ENCODE results near the gene VIPR1.

VIPR1 gene

DNA sequence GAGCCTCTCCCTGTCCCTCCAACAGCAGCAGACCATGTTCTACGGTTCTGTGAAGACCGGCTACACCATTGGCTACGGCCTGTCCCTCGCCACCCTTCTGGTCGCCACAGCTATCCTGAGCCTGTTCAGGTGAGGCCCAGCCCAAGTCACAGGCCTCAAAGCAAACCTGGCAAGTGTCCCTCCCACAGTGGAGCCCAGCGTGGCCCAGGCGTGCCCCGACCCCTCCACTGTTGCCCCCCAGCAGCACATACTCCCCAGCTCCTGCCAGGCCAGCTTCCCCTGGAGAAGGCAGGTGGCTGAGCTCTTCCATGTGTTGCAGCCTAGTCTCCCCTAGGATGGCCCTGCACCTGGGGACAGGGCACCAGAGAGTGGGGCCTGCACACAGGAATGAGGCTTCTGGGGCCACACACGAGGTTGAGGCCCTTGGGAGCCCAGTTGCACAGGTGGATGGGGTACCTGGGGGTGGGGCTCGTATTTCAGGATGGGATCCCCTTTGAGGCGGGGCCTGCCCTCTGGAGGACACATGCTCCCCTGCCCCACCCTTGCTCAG is 25.0 kb downstream of the VIPR1 start:
- no peaks in the 10 kb centered on the region for H3K9me3 Mint-ChIP-seq
- peaks cover 71% of the 10 kb centered on the region for H3K4me1 Mint-ChIP-seq (ENCODE audit: low read depth)
- peak overlapping the region; percentile 87 for H3K27ac Mint-ChIP-seq
- no peaks in the 10 kb centered on the region for H3K27me3 Mint-ChIP-seq
- peaks cover 15% of the 10 kb centered on the region for H3K36me3 Mint-ChIP-seq (ENCODE audit: low read depth)
- no peak for DNase-seq
- no peak overlapping the region for H3K4me3 Mint-ChIP-seq

GRCh38 chr3:42529468-42529867 is 27.0 kb downstream of the VIPR1 start:
- H3K27me3 Mint-ChIP-seq: no peaks in the 10 kb centered on the region
- H3K4me3 Mint-ChIP-seq: no peak overlapping the region
- no peak for DNase-seq
- peak overlapping the region; percentile 14 for H3K27ac Mint-ChIP-seq
- H3K36me3 Mint-ChIP-seq (ENCODE audit: low read depth): peaks cover 11% of the 10 kb centered on the region
- H3K9me3 Mint-ChIP-seq: no peaks in the 10 kb centered on the region
- H3K4me1 Mint-ChIP-seq (ENCODE audit: low read depth): peaks cover 86% of the 10 kb centered on the region

DNA sequence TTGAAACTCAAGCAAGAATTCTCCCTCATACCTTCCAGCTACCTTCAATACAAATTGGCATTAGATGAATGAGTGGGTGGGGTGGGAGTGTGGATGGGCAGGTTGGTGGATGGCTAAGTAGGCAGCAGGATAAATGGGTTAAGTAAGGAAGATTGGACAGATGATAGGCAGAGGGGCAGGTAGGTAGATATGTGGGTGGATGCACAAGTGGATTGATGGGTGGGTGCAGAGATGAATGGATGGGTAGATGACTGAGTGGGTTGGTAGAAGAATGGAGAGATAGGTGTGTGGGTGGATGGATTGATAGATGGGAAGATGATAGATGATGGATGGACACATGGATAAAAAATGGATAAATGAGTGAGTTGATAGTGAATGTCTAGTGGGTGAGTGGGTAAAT is 27.6 kb downstream of the VIPR1 start:
- no peaks in the 10 kb centered on the region for H3K27me3 Mint-ChIP-seq
- no peak for DNase-seq
- peaks cover 80% of the 10 kb centered on the region for H3K4me1 Mint-ChIP-seq (ENCODE audit: low read depth)
- no peak overlapping the region for H3K27ac Mint-ChIP-seq
- H3K9me3 Mint-ChIP-seq: no peaks in the 10 kb centered on the region
- H3K4me3 Mint-ChIP-seq: no peak overlapping the region
- peaks cover 11% of the 10 kb centered on the region for H3K36me3 Mint-ChIP-seq (ENCODE audit: low read depth)

DNA sequence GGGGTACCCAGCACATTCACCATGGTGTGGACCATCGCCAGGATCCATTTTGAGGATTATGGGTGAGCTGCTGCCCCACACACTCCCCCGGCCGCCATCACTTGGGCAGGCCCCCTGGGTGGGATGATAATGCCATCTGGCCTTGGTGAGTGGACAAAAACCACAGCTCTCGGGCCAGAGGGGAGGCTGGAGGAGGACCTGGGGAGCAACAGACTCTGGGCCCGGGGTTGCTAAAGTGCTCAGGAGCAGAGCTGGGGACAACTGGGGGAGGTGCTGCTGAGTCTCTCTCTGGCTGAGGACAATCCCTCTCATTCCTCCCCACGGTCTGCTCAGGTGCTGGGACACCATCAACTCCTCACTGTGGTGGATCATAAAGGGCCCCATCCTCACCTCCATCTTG is 29.0 kb downstream of the VIPR1 start:
- no peak overlapping the region for H3K27ac Mint-ChIP-seq
- peaks cover 72% of the 10 kb centered on the region for H3K4me1 Mint-ChIP-seq (ENCODE audit: low read depth)
- H3K4me3 Mint-ChIP-seq: no peak overlapping the region

GRCh38 chr3:42532229-42532628 is 29.8 kb downstream of the VIPR1 start:
- DNase-seq: no peak
- H3K27ac Mint-ChIP-seq: no peak overlapping the region
- H3K4me3 Mint-ChIP-seq: no peak overlapping the region
- H3K4me1 Mint-ChIP-seq (ENCODE audit: low read depth): peaks cover 66% of the 10 kb centered on the region
- no peaks in the 10 kb centered on the region for H3K27me3 Mint-ChIP-seq
- no peaks in the 10 kb centered on the region for H3K9me3 Mint-ChIP-seq
- H3K36me3 Mint-ChIP-seq (ENCODE audit: low read depth): peaks cover 11% of the 10 kb centered on the region

More for the DNA sequence above, 29.0 kb downstream of the VIPR1 start:
- no peaks in the 10 kb centered on the region for H3K27me3 Mint-ChIP-seq
- DNase-seq: no peak
- peaks cover 11% of the 10 kb centered on the region for H3K36me3 Mint-ChIP-seq (ENCODE audit: low read depth)
- H3K9me3 Mint-ChIP-seq: no peaks in the 10 kb centered on the region

DNA sequence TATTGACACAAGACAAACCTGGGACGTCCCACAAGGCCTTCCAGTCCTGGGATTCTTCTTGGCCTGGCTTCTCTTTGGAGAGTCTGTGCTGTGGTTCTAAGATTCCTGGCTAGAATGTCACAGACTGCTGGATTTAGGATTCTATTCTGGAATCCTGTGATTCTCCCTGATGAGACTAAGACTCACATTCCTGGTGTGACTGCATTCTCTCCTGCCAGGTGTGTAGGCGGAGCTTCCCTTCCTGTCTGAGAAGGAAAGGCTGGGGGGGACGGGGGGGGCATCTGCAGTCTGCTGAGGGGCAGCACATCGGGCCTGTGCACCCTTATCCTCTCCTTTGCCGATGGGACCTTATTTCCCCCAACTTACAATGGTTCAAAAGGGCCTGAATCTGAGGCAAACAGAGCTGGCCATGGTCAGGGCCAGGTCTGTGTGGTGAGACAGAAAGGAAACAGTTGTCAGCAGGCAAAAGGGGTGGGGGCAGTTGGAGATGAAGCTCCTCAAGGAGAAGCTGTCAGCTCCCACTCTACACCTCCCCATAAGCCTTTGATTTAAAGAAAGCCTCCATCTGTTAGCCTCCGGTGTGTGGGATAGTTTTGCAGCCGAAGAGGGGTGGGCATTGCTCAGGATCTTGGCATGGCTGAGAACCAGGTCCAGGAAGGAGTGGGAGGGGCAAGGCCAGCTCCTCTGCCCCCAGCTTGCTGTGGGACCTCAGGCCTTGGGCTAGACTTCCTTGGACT is 30.9 kb downstream of the VIPR1 start:
- Mint-ChIP-seq H3K27ac (peak overlapping the region; percentile 61), H3K4me1 (ENCODE audit: low read depth) (peaks cover 56% of the 10 kb centered on the region), H3K4me3 (no peak overlapping the region), H3K27me3 (no peaks in the 10 kb centered on the region), H3K9me3 (no peaks in the 10 kb centered on the region), H3K36me3 (ENCODE audit: low read depth) (peaks cover 11% of the 10 kb centered on the region)
- DNase-seq: no peak

GRCh38 chr3:42535981-42536784 is 33.7 kb downstream of the VIPR1 start:
- Mint-ChIP-seq H3K36me3 (ENCODE audit: low read depth) (peaks cover 11% of the 10 kb centered on the region), H3K4me1 (ENCODE audit: low read depth) (peaks cover 35% of the 10 kb centered on the region), H3K9me3 (no peaks in the 10 kb centered on the region), H3K27ac (no peak overlapping the region), H3K4me3 (no peak overlapping the region), H3K27me3 (no peaks in the 10 kb centered on the region)
- no peak for DNase-seq

DNA sequence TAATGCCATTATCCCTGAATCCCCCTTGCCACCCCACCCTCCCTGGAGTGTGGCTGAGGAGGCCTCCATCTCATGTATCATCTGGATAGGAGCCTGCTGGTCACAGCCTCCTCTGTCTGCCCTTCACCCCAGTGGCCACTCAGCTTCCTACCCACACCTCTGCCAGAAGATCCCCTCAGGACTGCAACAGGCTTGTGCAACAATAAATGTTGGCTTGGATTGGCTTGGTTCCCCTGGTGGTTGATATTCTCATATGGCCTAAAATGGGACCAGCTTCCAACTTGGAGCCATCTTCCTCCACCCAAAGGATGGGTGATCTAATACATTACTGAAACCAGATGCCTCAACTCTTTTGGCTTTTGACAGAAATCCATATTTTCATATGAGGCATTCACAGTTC is 34.9 kb downstream of the VIPR1 start:
- no peaks in the 10 kb centered on the region for H3K9me3 Mint-ChIP-seq
- no peak overlapping the region for H3K27ac Mint-ChIP-seq
- peaks cover 24% of the 10 kb centered on the region for H3K4me1 Mint-ChIP-seq (ENCODE audit: low read depth)
- H3K4me3 Mint-ChIP-seq: no peak overlapping the region
- H3K36me3 Mint-ChIP-seq (ENCODE audit: low read depth): peaks cover 1% of the 10 kb centered on the region
- no peak for DNase-seq
- no peaks in the 10 kb centered on the region for H3K27me3 Mint-ChIP-seq

- H3K27ac Mint-ChIP-seq: no peak overlapping the region
- H3K27me3 Mint-ChIP-seq: no peaks in the 10 kb centered on the region
- H3K4me3 Mint-ChIP-seq: no peak overlapping the region
- peaks cover 7% of the 10 kb centered on the region for H3K4me1 Mint-ChIP-seq (ENCODE audit: low read depth)
- DNase-seq: peak; percentile 74
- no peaks in the 10 kb centered on the region for H3K36me3 Mint-ChIP-seq (ENCODE audit: low read depth)
- H3K9me3 Mint-ChIP-seq: no peaks in the 10 kb centered on the region
Measured at GRCh38 chr3:42539871-42540714, 37.6 kb downstream of the VIPR1 start.

DNA sequence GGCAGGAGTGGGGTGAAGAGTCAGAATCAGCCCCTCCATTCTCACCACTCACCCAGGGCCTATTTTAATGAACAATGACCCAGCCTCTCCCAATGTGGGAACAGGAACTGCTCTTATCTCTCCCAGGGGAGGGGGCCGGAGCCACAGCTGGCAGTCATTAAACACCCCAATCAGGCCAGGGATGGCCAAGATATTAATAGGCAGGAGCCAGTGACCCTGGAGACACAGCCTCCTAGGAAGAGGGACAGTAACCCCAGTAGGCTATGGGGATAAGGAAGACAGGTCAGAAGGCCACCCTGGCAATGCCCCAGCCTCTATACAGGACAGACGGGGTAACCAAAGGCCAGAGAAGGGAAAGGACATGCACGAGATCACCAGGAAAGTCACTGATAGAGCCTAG is 38.6 kb downstream of the VIPR1 start:
- Mint-ChIP-seq H3K36me3 (ENCODE audit: low read depth) (no peaks in the 10 kb centered on the region), H3K27ac (no peak overlapping the region), H3K9me3 (no peaks in the 10 kb centered on the region), H3K27me3 (no peaks in the 10 kb centered on the region), H3K4me1 (ENCODE audit: low read depth) (peaks cover 7% of the 10 kb centered on the region), H3K4me3 (no peak overlapping the region)
- no peak for DNase-seq

DNA sequence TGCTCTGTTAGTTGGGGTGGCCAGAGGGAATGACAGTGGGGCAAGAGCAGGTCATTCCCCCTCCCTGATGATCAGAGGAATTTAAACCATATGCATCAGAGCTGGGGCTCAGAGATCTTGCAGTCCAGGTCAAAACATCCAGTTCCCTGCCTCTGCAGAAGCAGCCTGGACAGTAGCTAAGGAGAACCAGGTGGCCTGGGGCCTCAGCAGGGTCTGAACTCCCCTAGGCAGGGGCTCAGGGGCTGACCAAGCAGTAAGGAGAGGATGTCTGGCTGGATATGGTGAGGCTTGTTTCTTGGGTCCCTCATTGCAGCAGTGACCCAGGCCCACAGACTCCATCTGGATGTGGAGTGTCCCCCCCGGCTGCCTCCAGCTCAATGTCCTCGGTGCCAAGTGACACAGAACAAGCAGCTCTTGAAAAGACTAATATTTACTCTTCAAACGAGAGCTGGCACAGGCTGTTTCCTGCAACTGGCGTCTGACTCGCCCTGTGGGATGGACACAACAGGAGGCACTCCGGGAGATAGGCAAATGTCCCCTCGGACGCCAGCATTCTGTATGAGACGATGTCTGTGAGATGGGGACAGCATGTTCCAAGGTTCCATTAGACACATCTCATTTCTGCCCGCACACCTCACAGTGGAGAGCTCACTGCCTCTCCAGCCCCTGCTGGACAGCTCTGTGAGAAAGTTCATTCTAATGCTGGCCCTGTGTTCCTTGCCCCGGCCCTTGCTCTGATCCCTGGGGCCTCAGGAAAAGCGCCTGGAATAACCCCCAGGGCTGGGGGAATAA is 42.2 kb downstream of the VIPR1 start:
- Mint-ChIP-seq H3K27me3 (no peaks in the 10 kb centered on the region), H3K4me1 (ENCODE audit: low read depth) (no peaks in the 10 kb centered on the region), H3K36me3 (ENCODE audit: low read depth) (peaks cover 14% of the 10 kb centered on the region), H3K27ac (no peak overlapping the region), H3K9me3 (no peaks in the 10 kb centered on the region), H3K4me3 (no peak overlapping the region)
- DNase-seq: no peak

- no peak overlapping the region for H3K4me3 Mint-ChIP-seq
- H3K27me3 Mint-ChIP-seq: no peaks in the 10 kb centered on the region
- H3K36me3 Mint-ChIP-seq (ENCODE audit: low read depth): peaks cover 15% of the 10 kb centered on the region
- no peaks in the 10 kb centered on the region for H3K4me1 Mint-ChIP-seq (ENCODE audit: low read depth)
- H3K27ac Mint-ChIP-seq: no peak overlapping the region
- no peaks in the 10 kb centered on the region for H3K9me3 Mint-ChIP-seq
- no peak for DNase-seq
Measured at GRCh38 chr3:42545284-42545900, 42.9 kb downstream of the VIPR1 start.

DNA sequence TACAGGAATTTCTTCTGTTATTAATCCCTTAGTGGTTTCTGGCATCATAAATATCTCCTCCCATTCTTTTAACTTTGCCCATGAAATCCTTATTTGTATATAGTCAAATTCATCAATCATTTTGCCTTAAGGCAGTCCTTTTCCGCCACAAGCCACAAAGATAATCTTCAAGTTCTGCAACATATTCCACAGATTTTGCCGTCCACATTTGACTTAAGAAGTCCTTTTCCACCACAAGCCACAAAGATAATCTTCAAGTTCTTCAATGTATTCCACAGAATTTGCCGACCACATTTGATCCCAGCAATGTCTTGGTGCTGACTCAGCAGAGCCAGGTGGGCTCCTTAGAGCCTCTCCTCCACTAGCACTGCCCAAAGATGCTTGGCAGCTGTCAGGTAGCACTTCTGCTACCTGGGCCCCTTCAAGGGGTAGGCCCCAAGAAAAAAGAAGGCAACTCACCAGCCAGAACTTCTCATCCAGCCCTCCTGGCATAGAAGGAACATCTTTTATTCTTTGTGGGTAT is 44.3 kb downstream of the VIPR1 start:
- H3K36me3 Mint-ChIP-seq (ENCODE audit: low read depth): peaks cover 24% of the 10 kb centered on the region
- DNase-seq: no peak
- H3K4me3 Mint-ChIP-seq: no peak overlapping the region
- H3K27ac Mint-ChIP-seq: no peak overlapping the region
- H3K9me3 Mint-ChIP-seq: no peaks in the 10 kb centered on the region
- H3K4me1 Mint-ChIP-seq (ENCODE audit: low read depth): no peaks in the 10 kb centered on the region
- no peaks in the 10 kb centered on the region for H3K27me3 Mint-ChIP-seq

Data from activated T-cell treated with anti-CD3 and anti-CD28 coated beads, Interleukin-2, amount 50 U/mL, for 24 hours (primary cell).